HG03095 (cell line): Measurements from ENCODE around the gene GRIA3.
"Not testable (repeated sequence)": the region's sequence is repeated elsewhere in the genome, so short reads cannot be mapped to it uniquely, and the experiment has no call there.

Experiments used
- ATAC-seq: cut with Tn5 transposase; IDR thresholded peaks from one replicate; pipeline ENCODE4 v1.9.1; 2021; ENCODE audit warnings: moderate library complexity; ENCODE audit not compliant: unreplicated experiment

The GRIA3 gene

GRCh38 chrX:123449335-123449734 is 265.3 kb downstream of the GRIA3 start:
- no peak for ATAC-seq

GRCh38 chrX:123450222-123450621 is 266.1 kb downstream of the GRIA3 start:
- ATAC-seq, result no peak

DNA sequence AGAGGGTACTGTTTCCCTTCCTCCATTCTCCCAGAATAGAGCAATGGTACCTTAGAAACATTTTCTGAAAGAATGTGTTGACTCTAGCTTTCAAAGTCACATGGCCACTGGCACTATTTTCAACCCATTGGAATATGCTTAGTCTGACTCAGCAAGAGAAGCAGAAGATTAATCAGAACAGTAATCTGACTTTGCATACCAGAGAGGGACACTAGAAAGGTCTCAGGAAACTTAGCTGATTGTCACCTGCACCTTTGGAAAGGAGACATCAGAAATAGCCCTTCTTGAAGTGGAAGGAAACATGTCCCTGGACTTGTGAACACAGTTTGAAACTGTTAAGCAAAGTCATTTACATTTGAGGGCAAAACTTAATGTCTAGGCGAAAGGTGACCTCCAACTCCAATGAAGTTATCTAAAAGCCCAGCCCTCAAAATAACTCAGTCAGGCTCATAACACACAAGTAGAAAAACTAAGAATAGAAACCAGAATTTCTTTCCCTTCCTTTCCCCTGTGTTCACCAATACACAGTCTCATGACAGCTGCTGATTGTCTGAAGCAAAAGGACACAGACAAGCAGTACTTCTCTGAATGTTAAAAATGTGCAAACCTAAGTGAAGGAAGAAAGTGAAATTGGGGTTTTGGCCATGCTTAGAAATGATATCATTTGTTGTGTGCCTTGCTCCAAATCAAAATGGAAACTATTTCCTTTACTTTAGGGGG is 270.8 kb downstream of the GRIA3 start:
- no peak for ATAC-seq

- ATAC-seq, result no peak
Observed at GRCh38 chrX:123455693-123456092, 271.6 kb downstream of the GRIA3 start.

- no peak for ATAC-seq
Observed at GRCh38 chrX:123464709-123465108, 280.6 kb downstream of the GRIA3 start.

- no peak for ATAC-seq
Observed at GRCh38 chrX:123468481-123468880, 284.4 kb downstream of the GRIA3 start.

DNA sequence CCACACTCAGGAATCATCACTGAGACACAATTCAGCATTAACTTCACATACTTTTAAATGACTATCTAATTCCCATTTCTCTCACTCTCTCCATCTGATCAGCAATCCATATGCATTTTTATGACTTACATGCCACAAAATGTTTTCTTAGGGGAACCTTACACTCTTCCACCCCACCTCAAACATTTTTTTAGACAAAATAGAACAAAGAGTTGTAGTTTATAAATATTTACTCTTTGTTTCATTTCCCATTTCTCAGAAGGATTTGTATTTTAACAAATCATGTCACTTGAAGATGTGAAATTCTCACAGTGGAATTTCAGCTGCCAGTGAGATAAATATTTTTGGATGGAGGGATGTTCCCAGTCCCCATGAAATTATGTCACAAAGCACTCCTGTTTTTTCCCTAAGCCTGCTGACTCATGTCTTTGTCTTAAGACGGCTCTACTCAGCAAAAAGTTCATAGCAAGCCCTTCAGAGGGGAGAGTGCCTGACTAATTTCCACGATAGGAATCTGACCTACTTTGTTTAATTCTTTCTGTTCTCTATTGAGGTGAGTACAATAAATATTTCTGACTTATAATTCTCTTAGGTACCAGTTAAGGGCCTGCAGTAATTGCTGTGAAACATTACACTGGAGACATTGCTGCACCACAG is 291.1 kb downstream of the GRIA3 start:
- ATAC-seq, result no peak

DNA sequence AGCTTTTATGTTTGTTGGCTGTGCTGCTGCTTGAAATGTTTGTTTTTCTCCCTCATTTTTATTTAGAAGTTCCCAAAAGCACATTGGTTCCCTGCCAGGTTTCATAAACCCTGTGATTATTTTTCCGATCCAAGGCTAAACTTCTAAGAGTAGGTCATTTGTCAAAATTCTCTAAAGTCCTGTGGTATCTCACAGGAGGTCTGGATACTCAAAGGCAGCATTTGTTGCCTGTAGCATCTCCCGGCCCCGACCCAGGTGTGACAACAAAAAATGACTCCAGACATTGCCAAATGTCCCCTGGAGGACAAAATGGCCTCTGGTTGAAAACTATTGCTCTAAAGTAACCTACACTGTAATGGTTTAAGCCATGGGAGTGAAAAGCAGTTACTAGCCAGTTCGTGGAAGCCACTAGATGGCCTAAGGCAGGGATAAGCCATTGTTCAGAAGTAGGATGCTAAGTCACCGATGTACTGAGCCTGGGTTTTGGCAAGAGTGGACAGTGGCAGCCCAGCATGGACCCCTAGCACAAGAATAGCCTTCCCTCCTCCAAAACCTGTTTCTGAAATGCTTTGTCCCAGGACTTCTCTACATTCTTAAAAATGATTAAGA is 292.6 kb downstream of the GRIA3 start:
- no peak for ATAC-seq

DNA sequence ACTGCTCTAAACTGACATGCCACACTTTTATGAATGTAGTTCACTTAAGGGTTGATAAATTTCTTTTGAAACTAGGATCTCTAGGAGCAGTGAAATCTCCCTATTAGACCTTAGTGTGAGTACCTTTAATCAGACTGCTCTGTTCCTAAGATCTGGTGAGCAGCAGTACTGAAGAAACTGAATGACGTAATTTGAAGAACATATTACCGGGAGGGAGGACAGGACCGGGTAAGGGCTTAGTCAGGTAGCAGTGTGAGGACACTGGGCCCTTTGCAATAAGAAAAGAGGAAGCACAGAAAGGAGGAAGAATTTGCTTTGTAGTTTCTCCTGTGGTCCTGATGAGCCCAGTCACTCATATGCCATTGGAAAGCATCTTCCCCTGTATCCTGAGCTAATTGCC is 293.6 kb downstream of the GRIA3 start:
- no peak for ATAC-seq

GRCh38 chrX:123481913-123482851 is 298.1 kb downstream of the GRIA3 start:
- no peak for ATAC-seq

DNA sequence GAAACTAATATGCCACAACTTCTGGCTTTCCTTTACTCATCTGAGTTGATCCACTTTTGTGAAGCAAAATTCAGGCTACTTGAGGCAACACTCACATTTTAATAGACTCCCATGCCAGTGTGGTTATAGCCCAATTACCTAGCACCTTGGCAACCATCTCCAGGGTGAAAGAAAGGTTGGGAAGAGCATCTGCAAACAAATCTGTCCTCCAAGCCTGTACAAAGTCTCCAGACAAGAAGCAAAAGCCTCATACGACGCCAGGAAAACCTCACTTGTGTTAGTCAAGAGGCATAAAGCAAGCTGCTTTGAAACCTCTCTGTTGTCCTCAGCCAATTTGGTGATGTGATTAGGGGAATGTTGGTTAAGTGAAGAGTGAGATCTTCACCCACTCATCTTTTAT is 302.2 kb downstream of the GRIA3 start:
- ATAC-seq, result no peak

GRCh38 chrX:123487236-123487635 is 303.2 kb downstream of the GRIA3 start:
- ATAC-seq, result no peak

- no peak for ATAC-seq
Observed at GRCh38 chrX:123487669-123488068, 303.6 kb downstream of the GRIA3 start.

DNA sequence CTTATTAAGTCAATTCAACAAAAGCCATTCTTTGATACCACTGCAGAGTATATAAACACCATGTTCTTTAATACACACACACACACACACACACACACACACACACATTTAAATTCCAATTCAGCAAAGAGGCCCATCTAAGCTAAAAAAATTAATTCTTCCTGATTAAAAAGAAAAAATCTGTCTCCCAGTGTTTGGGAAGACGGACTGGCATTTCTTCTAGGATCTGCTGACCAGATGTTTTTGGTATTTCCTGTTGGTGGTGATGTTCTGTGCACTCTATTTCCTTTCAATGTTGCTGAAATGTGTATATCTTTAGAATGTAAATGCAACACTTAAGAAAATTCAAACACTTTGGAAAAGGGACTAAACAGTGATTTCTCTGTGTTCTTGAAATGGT is 304.9 kb downstream of the GRIA3 start:
- no peak for ATAC-seq

- no peak for ATAC-seq
Observed at GRCh38 chrX:123493857-123494256, 309.8 kb downstream of the GRIA3 start.

DNA sequence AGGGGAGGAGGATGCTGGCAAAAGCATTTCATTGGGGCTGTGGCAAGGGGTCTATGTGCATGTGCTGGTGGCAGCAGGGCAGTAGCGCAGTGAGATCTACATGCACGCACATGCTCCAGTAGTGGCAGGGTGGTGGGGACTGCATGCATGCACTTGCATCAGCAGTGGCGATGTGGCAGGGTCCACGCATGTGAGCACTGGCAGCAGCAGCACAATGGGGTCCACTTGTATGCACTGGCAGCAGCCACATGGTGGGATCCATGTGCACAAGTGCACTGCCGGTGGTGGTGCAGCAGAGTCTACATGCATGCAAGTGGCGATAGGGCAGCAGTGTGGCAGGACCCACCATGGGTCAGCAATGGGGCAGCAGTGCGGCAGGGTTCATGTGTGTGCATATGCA is 315.7 kb downstream of the GRIA3 start:
- ATAC-seq, result no peak

DNA sequence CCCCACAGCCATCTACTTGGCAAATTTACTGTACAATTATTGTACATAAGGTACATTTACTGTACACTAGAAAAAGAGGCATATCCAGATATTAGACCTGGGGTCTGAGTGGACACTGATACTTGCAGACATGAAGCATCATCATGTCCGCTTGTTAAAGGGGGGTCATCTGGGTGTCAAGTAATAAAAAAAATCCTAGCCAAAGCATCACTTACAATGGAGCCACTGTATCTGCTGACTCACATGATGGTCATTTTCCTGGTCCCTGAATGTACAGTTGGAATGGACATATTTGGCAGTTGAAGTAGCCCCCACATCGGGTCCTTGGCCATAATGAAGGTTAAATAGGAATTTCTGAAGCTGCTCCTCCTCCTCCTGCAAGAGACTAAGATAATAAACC is 320.0 kb downstream of the GRIA3 start:
- ATAC-seq, result no peak

DNA sequence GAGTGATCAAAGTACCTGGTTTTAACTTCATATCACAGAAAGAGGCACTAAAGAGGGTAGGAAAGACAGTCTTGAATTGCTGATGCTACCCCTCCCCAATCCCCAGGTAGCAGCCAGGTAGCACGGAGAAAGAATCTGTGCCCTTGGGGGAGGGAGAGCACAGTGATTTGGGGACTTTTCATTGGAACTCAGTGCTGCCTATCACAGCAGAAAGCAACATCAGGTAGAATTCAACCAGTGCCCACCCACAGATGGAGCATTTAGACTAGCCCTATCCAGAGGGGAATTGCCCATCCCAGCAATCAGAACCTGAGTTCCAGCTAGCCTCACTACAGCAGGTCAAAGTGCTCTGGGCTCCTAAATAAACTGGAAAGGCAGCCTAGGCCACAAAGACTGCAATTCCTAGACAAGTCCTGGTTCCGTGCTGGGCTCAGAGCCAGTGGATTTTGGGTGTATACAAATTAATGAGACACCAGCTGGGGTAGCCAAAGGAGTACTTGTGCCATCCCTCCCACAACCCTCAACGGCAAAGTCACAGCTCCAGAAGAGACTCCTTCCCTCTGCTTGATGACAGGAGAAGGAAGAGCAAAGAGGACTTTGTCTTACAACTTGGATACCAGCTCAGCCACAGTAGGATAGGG is 320.7 kb downstream of the GRIA3 start:
- no peak for ATAC-seq

DNA sequence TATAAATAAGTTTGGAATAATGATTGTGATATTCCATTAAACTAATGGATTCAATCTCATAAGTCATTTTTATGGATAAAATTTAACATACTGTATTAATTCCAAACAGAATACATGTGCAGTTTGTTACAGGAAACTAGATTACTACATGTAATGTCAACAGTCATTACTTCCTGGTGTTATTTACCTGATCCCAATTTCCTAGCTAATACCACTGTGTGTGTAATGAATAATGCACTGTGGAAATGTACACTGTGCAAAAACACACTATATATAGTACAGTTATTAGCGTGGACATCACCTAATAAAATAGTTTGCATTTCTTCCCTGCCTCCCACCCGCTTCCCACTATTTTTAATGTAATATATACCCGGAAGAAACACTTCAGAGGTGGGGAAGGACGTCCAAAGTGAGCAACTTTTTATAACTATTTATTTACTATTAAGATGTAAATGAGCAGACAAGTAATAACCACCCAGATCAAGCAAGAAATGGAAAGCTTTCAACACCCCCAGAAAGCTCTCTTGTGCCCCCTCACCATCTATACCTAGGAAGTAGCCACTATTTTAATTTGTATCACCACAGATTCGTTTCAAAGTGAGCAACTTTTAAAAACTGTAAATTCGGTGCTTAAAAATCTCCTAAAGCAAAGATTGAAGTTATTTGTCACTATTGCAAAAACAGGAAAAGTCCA is 329.7 kb downstream of the GRIA3 start:
- no peak for ATAC-seq

DNA sequence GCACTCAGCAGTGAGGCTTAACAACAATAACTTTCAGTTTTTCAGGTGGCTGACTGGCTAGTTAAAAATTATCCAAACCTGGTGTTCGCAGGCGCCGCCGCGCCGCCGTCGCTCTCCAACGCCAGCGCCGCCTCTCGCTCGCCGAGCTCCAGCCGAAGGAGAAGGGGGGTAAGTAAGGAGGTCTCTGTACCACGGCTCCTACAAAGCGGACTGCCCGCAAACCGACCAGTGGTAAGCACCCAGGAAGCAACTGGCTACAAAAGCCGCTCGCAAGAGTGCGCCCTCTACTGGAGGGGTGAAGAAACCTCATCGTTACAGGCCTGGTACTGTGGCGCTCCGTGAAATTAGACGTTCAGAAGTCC is 330.2 kb downstream of the GRIA3 start:
- ATAC-seq, result not testable (repeated sequence)
